GM12878 (cell line): Measurements from ENCODE around the gene SLC13A2. TPM values are rescaled to one million over a fixed set of nuclear protein-coding genes. Genes with fewer than 3 reads are reported as not detected.

Experiments
- CBX5 ChIP-seq: sonication (generic); IDR thresholded peaks from 2 replicates; pipeline ENCODE4 v1.6.1; 2016; ENCODE audit warnings: low read depth, moderate library complexity, mild to moderate bottlenecking, inconsistent platforms
- FOXM1 ChIP-seq: IDR thresholded peaks from 2 replicates; pipeline ENCODE4 v1.6.1; 2012; ENCODE audit warnings: low read depth, mild to moderate bottlenecking, inconsistent platforms, low read length, moderate library complexity
- IKZF1 ChIP-seq: fragments of 450-650 bp; conservative IDR thresholded peaks from 2 replicates; pipeline ENCODE4 v1.6.1; 2017; ENCODE audit warnings: antibody characterized with exemption, mild to moderate bottlenecking
- MTA3 ChIP-seq: IDR thresholded peaks from 2 replicates; pipeline ENCODE4 v1.6.1; 2012; ENCODE audit warnings: low read length, inconsistent platforms, borderline replicate concordance
- NBN ChIP-seq: fragments of 450-650 bp; IDR thresholded peaks from 2 replicates; pipeline ENCODE4 v1.6.1; 2016
- NR2F1 ChIP-seq: fragments of 450-650 bp; conservative IDR thresholded peaks from 2 replicates; pipeline ENCODE4 v1.6.1; 2017; ENCODE audit warnings: mild to moderate bottlenecking
- RAD21 ChIP-seq: IDR thresholded peaks from 2 replicates; pipeline ENCODE4 v1.6.1; 2011; ENCODE audit warnings: mild to moderate bottlenecking, low read depth, low read length, moderate library complexity; ENCODE audit not compliant: insufficient read depth
- RAD51 ChIP-seq: fragments of 450-650 bp; IDR thresholded peaks from 2 replicates; pipeline ENCODE4 v1.6.1; 2016; ENCODE audit warnings: moderate library complexity, mild to moderate bottlenecking, inconsistent platforms
- RELA ChIP-seq: fragments of 450-650 bp; IDR thresholded peaks from 2 replicates; pipeline ENCODE4 v1.8.0; 2014; ENCODE audit warnings: borderline replicate concordance; ENCODE audit not compliant: partially characterized antibody
- SIX5 ChIP-seq: IDR thresholded peaks from 2 replicates; pipeline ENCODE4 v1.6.1; 2011; ENCODE audit warnings: mild to moderate bottlenecking, low read depth, low read length, moderate library complexity; ENCODE audit not compliant: severe bottlenecking
- SRF ChIP-seq, 2 experiments: IDR thresholded peaks; 2 replicates each; pipeline ENCODE4 v1.6.1; 2011; ENCODE audit warnings: low read depth in 2 of 2, low read length in 2 of 2, mild to moderate bottlenecking in 1 of 2, moderate library complexity in 1 of 2
- TCF12 ChIP-seq: IDR thresholded peaks from 2 replicates; pipeline ENCODE4 v1.6.1; 2011; ENCODE audit warnings: low read depth, mild to moderate bottlenecking, low read length
- polyA plus RNA-seq, 11 experiments: library from polyadenylated mRNA; depleted of rRNA in 4 of 11; unstranded in 6 of 11; stranded (reverse) in 5 of 11; fragments of >200 nt; fragmentation: Nextera tagmentation in 4 of 11; fragmentation: Illumina TruSeq in 1 of 11; extraction: Ambion mirVana in 4 of 11; extraction: Trizol in 1 of 11; gene quantifications; 1 replicate in 1 of 11; 2 replicates in 10 of 11; pipeline versions ENCODE4 v1.2.1 to v1.2.3, GENCODE V29; 2011 to 2016; ENCODE audit warnings: inconsistent platforms in 2 of 11, missing spikeins in 2 of 11, low read depth in 1 of 11
- total RNA-seq, 4 experiments: library from RNA; depleted of rRNA in 3 of 4; stranded (reverse); fragments of >200 nt in 3 of 4; fragmentation: Illumina TruSeq in 1 of 4; extraction: Trizol in 1 of 4; gene quantifications; 2 replicates each; pipeline versions ENCODE4 v1.2.1 to v1.2.3, GENCODE V29; 2013 to 2021
- TF ChIP-seq, protein P1 (sequence below): fragments of 450-650 bp; IDR thresholded peaks from 2 replicates; pipeline ENCODE4 v1.6.1; 2016; ENCODE audit warnings: mild to moderate bottlenecking
- TF ChIP-seq, protein P2 (sequence below): fragments of 450-650 bp; IDR thresholded peaks from 2 replicates; pipeline ENCODE4 v1.6.1; 2017; ENCODE audit warnings: mild to moderate bottlenecking, moderate library complexity
- TF ChIP-seq, protein P3 (sequence below): IDR thresholded peaks from 2 replicates; pipeline ENCODE4 v1.6.1; 2011; ENCODE audit warnings: borderline replicate concordance, low read depth, mild to moderate bottlenecking, moderate library complexity, low read length; ENCODE audit not compliant: insufficient read depth, poor library complexity, severe bottlenecking
- TF ChIP-seq, protein P4 (sequence below): fragments of 450-650 bp; IDR thresholded peaks from 2 replicates; pipeline ENCODE4 v1.6.1; 2014; ENCODE audit warnings: mild to moderate bottlenecking
- TF ChIP-seq, protein P5 (sequence below): fragments of 450-650 bp; formaldehyde crosslinking; IDR thresholded peaks from 2 replicates; pipeline ENCODE4 v1.4.0; 2020; ENCODE audit warnings: mild to moderate bottlenecking, moderate library complexity

The SLC13A2 gene
- total and polyA plus RNA-seq, 10 of the 15 experiments (the other 5 are each of a cell fraction or from before 2014, with no cell fraction given): 0.03 to 0.13 (median 0.05) TPM; not detected in 6

DNA sequence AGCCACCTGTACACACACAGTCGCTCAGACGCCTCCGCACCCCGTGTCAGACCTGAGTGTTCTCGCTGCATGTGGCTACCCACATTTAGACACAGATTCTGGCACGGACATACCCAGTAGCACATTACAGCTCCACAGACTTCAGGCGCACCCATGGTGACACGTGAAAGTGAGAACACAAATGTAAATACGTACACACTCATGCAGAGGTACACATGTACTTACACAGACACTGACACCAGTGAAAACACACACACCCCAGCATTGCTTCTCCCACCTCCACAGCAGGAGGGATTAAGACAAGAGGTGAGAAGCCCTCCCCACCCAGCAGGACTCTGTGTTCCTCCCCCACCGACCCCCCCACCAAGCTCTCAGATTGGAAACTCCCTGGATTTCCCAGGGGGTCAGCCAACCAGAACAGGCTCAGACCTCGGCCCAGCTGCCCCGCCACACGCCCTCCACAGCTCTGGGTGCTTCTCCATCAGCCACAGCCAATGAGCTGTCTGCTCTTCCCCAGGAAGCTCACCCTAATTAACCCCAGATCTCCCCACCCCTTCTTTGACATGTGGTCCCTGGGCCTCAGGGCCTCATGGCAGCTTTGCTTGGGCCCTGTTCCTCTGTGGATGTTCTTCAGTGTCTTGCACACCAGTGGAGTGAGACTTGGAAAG lies 27.4 kb downstream of the SLC13A2 start (continued):
- TF ChIP-seq, protein P1, sequence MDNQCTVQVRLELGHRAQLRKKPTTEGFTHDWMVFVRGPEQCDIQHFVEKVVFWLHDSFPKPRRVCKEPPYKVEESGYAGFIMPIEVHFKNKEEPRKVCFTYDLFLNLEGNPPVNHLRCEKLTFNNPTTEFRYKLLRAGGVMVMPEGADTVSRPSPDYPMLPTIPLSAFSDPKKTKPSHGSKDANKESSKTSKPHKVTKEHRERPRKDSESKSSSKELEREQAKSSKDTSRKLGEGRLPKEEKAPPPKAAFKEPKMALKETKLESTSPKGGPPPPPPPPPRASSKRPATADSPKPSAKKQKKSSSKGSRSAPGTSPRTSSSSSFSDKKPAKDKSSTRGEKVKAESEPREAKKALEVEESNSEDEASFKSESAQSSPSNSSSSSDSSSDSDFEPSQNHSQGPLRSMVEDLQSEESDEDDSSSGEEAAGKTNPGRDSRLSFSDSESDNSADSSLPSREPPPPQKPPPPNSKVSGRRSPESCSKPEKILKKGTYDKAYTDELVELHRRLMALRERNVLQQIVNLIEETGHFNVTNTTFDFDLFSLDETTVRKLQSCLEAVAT: 0 out of 2 replicates have a peak, but pooled peaks have one; percentile 6
- TF ChIP-seq IKZF1: peak; percentile 9; the same call in 1 of the 2 replicates
- TF ChIP-seq, protein P2, sequence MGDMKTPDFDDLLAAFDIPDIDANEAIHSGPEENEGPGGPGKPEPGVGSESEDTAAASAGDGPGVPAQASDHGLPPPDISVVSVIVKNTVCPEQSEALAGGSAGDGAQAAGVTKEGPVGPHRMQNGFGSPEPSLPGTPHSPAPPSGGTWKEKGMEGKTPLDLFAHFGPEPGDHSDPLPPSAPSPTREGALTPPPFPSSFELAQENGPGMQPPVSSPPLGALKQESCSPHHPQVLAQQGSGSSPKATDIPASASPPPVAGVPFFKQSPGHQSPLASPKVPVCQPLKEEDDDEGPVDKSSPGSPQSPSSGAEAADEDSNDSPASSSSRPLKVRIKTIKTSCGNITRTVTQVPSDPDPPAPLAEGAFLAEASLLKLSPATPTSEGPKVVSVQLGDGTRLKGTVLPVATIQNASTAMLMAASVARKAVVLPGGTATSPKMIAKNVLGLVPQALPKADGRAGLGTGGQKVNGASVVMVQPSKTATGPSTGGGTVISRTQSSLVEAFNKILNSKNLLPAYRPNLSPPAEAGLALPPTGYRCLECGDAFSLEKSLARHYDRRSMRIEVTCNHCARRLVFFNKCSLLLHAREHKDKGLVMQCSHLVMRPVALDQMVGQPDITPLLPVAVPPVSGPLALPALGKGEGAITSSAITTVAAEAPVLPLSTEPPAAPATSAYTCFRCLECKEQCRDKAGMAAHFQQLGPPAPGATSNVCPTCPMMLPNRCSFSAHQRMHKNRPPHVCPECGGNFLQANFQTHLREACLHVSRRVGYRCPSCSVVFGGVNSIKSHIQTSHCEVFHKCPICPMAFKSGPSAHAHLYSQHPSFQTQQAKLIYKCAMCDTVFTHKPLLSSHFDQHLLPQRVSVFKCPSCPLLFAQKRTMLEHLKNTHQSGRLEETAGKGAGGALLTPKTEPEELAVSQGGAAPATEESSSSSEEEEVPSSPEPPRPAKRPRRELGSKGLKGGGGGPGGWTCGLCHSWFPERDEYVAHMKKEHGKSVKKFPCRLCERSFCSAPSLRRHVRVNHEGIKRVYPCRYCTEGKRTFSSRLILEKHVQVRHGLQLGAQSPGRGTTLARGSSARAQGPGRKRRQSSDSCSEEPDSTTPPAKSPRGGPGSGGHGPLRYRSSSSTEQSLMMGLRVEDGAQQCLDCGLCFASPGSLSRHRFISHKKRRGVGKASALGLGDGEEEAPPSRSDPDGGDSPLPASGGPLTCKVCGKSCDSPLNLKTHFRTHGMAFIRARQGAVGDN: peak; percentile 95
- TF ChIP-seq, protein P3, sequence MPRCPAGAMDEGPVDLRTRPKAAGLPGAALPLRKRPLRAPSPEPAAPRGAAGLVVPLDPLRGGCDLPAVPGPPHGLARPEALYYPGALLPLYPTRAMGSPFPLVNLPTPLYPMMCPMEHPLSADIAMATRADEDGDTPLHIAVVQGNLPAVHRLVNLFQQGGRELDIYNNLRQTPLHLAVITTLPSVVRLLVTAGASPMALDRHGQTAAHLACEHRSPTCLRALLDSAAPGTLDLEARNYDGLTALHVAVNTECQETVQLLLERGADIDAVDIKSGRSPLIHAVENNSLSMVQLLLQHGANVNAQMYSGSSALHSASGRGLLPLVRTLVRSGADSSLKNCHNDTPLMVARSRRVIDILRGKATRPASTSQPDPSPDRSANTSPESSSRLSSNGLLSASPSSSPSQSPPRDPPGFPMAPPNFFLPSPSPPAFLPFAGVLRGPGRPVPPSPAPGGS: peak; percentile 42
- TF ChIP-seq RAD21: no peak
- TF ChIP-seq MTA3: peak; percentile 69; the same call in 1 of the 2 replicates
- TF ChIP-seq SIX5: no peak
- TF ChIP-seq TCF12: peak; percentile 78
- no peak for TF ChIP-seq CBX5
- TF ChIP-seq RAD51: 0 out of 2 replicates have a peak, but pooled peaks have one; percentile 22
- TF ChIP-seq NBN: peak; percentile 86
- peak; percentile 40; the same call in 1 of the 2 replicates for TF ChIP-seq FOXM1
- peak; percentile 73; the same call in 1 of the 2 replicates for TF ChIP-seq NR2F1
- TF ChIP-seq, protein P4, sequence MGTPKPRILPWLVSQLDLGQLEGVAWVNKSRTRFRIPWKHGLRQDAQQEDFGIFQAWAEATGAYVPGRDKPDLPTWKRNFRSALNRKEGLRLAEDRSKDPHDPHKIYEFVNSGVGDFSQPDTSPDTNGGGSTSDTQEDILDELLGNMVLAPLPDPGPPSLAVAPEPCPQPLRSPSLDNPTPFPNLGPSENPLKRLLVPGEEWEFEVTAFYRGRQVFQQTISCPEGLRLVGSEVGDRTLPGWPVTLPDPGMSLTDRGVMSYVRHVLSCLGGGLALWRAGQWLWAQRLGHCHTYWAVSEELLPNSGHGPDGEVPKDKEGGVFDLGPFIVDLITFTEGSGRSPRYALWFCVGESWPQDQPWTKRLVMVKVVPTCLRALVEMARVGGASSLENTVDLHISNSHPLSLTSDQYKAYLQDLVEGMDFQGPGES: peak; percentile 9; the same call in 1 of the 2 replicates
- peak; percentile 80 for TF ChIP-seq RELA
- TF ChIP-seq, protein P5, sequence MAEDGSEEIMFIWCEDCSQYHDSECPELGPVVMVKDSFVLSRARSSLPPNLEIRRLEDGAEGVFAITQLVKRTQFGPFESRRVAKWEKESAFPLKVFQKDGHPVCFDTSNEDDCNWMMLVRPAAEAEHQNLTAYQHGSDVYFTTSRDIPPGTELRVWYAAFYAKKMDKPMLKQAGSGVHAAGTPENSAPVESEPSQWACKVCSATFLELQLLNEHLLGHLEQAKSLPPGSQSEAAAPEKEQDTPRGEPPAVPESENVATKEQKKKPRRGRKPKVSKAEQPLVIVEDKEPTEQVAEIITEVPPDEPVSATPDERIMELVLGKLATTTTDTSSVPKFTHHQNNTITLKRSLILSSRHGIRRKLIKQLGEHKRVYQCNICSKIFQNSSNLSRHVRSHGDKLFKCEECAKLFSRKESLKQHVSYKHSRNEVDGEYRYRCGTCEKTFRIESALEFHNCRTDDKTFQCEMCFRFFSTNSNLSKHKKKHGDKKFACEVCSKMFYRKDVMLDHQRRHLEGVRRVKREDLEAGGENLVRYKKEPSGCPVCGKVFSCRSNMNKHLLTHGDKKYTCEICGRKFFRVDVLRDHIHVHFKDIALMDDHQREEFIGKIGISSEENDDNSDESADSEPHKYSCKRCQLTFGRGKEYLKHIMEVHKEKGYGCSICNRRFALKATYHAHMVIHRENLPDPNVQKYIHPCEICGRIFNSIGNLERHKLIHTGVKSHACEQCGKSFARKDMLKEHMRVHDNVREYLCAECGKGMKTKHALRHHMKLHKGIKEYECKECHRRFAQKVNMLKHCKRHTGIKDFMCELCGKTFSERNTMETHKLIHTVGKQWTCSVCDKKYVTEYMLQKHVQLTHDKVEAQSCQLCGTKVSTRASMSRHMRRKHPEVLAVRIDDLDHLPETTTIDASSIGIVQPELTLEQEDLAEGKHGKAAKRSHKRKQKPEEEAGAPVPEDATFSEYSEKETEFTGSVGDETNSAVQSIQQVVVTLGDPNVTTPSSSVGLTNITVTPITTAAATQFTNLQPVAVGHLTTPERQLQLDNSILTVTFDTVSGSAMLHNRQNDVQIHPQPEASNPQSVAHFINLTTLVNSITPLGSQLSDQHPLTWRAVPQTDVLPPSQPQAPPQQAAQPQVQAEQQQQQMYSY (CRISPR knock-in tag): no peak
- TF ChIP-seq SRF (IDR thresholded peaks at IDR 0.05; ENCODE audit: low read depth in 2 of 2, low read length in 2 of 2): no peak
